ENCODE measurements around the gene TCEA2. TPM values are rescaled to one million over a fixed set of nuclear protein-coding genes. Genes with fewer than 3 reads are reported as not detected.

The TCEA2 gene
- total and polyA plus RNA-seq, 7 donors: 2.1 to 50.5 (median 41.7) TPM

DNA sequence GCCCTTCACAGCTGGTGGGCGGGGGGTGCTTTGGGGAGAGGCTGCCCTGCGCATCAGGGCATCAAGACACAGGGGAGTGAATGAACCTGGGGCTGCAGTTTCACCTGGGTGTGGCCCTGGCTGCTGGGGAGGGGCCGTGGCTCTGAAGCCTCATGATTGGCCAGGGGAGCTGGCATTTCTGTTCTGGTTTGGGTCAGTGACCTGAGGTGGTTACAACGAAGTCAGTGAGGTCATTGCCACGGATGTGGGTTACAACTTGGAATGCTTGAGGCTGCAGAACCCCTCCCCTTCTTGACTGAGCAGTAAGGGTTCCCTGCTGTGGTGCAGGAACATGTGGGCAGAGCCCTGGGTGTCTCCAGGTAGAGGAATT is 3.0 kb downstream of the TCEA2 start:
- Histone ChIP-seq H3K9me3 (no peaks in the 10 kb centered on the region), H3K36me3 (peaks cover 0 to 8% (median 0%) of the 10 kb centered on the region in 4 donors), H3K27ac (no peak overlapping the region), H3K4me1 (peaks cover 0 to 29% (median 25%) of the 10 kb centered on the region in 4 donors), H3K4me3 (no peak overlapping the region), H3K27me3 (no peaks in the 10 kb centered on the region)
- 18 to 28% methylated on average over 5 of the region's 5 CpGs for WGBS, 2 donors
- no peak for TF ChIP-seq EP300 (IDR thresholded peaks at IDR 0.05)
- TF ChIP-seq POLR2A (IDR thresholded peaks at IDR 0.05): no peak
- TF ChIP-seq CTCF (IDR thresholded peaks at IDR 0.05): no peak
- TF ChIP-seq POLR2AphosphoS5 (IDR thresholded peaks at IDR 0.05): no peak
- DNase-seq: no peak
- intact Hi-C loops (cut with DNase I): no loop called here

DNA sequence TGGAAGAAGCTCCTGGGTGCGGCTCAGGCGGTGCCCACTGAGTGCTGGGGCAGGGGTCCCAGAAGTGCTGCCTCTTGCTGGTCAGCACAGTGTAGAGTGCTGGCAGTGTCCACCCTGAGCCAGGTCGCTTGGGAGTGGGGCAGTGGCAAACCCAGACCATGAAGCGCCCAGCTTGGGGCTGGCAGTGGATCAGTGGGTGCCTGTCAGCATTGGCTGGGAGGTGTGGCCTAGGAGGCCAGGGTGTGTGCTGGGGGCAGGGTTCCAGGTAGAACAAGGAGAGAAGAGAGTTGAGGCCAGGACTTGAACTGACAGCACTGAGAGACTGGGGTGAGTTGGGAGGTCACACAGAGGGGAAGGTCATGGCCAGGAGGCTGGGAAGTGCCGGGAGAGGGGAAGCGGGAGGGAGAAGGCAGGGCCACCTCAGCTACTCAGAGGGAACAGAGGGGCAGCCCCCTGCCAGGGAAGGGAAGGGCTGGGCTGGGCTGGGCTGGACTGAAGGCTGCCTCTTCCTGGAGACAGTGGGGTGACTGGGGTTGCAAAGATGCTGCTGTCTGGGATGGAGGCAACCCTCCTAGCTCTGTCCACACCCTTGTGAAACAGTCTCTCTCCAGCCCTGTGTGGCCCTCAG is 4.1 kb downstream of the TCEA2 start:
- intact Hi-C loops (cut with DNase I): no loop called here
- no peak overlapping the region for H3K4me3 ChIP-seq
- no peaks in the 10 kb centered on the region for H3K9me3 ChIP-seq
- TF ChIP-seq CTCF (IDR thresholded peaks at IDR 0.05): no peak
- TF ChIP-seq EP300 (IDR thresholded peaks at IDR 0.05): no peak
- TF ChIP-seq POLR2A (IDR thresholded peaks at IDR 0.05): no peak
- TF ChIP-seq POLR2AphosphoS5 (IDR thresholded peaks at IDR 0.05): no peak
- H3K27ac ChIP-seq: no peak overlapping the region
- no peaks in the 10 kb centered on the region for H3K27me3 ChIP-seq
- DNase-seq: no peak
- H3K36me3 ChIP-seq: peaks cover 0 to 15% (median 0%) of the 10 kb centered on the region in 4 donors
- 78 to 81% methylated on average over 6 of the region's 6 CpGs for WGBS, 2 donors
- peaks cover 0 to 27% (median 23%) of the 10 kb centered on the region in 4 donors for H3K4me1 ChIP-seq

- TF ChIP-seq POLR2A (IDR thresholded peaks at IDR 0.05) (no peak), EP300 (IDR thresholded peaks at IDR 0.05) (no peak), POLR2AphosphoS5 (IDR thresholded peaks at IDR 0.05) (no peak), CTCF (IDR thresholded peaks at IDR 0.05) (no peak)
- H3K36me3 ChIP-seq: peaks cover 0 to 22% (median 0%) of the 10 kb centered on the region in 4 donors
- peaks cover 0 to 21% (median 18%) of the 10 kb centered on the region in 4 donors for H3K4me1 ChIP-seq
- intact Hi-C loops (cut with DNase I): no loop called here
- no peak overlapping the region for H3K4me3 ChIP-seq
- H3K27ac ChIP-seq: no peak overlapping the region
- H3K9me3 ChIP-seq: no peaks in the 10 kb centered on the region
- no peak for DNase-seq
- H3K27me3 ChIP-seq: no peaks in the 10 kb centered on the region
- WGBS, 2 donors: 71 to 76% methylated on average over 12 of the region's 12 CpGs
Observed at GRCh38 chr20:64067733-64068307, 4.8 kb downstream of the TCEA2 start.

DNA sequence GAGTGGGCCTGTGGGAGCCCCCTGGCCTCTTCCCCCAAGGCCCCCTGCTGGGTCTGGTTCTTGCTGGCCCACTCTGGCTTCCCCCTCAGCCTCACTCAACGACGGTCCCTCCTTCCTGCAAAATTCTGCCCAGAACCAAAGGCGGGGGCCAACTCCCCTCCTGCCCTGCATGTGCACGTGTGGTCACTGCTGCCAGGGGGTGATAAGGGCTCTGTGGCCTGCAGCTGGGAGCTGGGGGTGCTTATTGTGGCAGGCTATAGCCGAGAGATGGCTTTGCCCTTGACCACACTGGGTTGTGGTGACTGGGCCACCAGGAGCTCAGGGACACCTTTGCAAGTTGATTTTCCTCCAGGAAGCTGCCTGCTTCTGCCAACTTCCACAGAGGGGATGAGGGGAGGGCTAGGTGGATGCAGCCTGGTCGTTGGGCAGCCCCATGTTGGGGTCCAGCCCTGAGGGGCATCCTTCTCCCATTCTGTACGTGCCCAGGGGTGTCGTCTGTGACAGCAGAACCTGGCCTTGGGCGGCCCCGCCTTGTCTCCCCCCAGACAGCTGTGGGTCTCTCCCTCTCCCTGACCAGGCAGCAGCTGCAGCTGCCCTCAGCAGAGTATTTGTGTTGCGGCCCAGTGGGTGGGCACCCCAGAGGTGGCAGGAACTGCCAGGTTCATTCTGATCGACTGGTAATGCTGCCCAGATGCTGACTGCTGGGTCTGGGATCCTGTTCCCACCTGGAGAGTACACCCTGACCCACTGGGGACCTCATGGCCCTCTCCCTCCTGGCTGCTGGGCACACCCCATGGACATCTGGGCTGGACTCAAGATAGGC is 5.6 kb downstream of the TCEA2 start:
- Histone ChIP-seq H3K4me1 (peaks cover 0 to 20% (median 16%) of the 10 kb centered on the region in 4 donors), H3K27ac (no peak overlapping the region), H3K4me3 (no peak overlapping the region), H3K27me3 (no peaks in the 10 kb centered on the region), H3K9me3 (no peaks in the 10 kb centered on the region), H3K36me3 (peaks cover 0 to 24% (median 1%) of the 10 kb centered on the region in 4 donors)
- intact Hi-C loops (cut with DNase I): no loop called here
- 70 to 78% methylated on average over 12 of the region's 12 CpGs for WGBS, 2 donors
- no peak for DNase-seq
- TF ChIP-seq EP300 (IDR thresholded peaks at IDR 0.05): no peak
- no peak for TF ChIP-seq POLR2A (IDR thresholded peaks at IDR 0.05)
- no peak for TF ChIP-seq POLR2AphosphoS5 (IDR thresholded peaks at IDR 0.05)

- intact Hi-C loops (cut with DNase I): no loop called here
- Histone ChIP-seq H3K4me1 (peaks cover 0 to 14% (median 10%) of the 10 kb centered on the region in 4 donors), H3K27me3 (no peaks in the 10 kb centered on the region), H3K27ac (no peak overlapping the region), H3K36me3 (peaks cover 0 to 30% (median 6%) of the 10 kb centered on the region in 4 donors), H3K9me3 (no peaks in the 10 kb centered on the region), H3K4me3 (no peak overlapping the region)
- no peak for TF ChIP-seq POLR2AphosphoS5 (IDR thresholded peaks at IDR 0.05)
- no peak for TF ChIP-seq POLR2A (IDR thresholded peaks at IDR 0.05)
- no peak for TF ChIP-seq EP300 (IDR thresholded peaks at IDR 0.05)
- WGBS, 2 donors: 91 to 93% methylated on average over 20 of the region's 20 CpGs
- DNase-seq: no peak
Observed at GRCh38 chr20:64069209-64069613, 6.2 kb downstream of the TCEA2 start.

Data from sigmoid colon (tissue), 7 donors.